Liver (tissue), 9 donors: ENCODE data around the gene HAUS2. TPM values are rescaled to one million over a fixed set of nuclear protein-coding genes. Genes with fewer than 3 reads are reported as not detected.

Source experiments
- DNase-seq: peaks from one replicate; pipeline ENCODE4 v3.0.0-alpha.2; 2017; ENCODE audit warnings: low spot score
- H3K27ac ChIP-seq, 2 donors: one replicate each; pipeline ENCODE4 v1.7.0; 2013; ENCODE audit warnings: inconsistent platforms in 2 of 2, low read length in 2 of 2, control low read depth in 1 of 2, low read depth in 1 of 2, mild to moderate bottlenecking in 1 of 2
- H3K27me3 ChIP-seq, 4 donors: one replicate each; pipeline versions ENCODE4 v1.6.1 to v1.7.0; 2013; ENCODE audit warnings: low read length in 3 of 4, inconsistent platforms in 1 of 4, mild to moderate bottlenecking in 1 of 4, moderate library complexity in 1 of 4; ENCODE audit not compliant: control insufficient read depth in 4 of 4, insufficient read depth in 4 of 4
- H3K36me3 ChIP-seq, 4 donors: one replicate each; pipeline versions ENCODE4 v1.6.1 to v1.7.0; 2013; ENCODE audit warnings: low read length in 3 of 4, mild to moderate bottlenecking in 3 of 4, low read depth in 1 of 4, moderate library complexity in 1 of 4; ENCODE audit not compliant: control insufficient read depth in 4 of 4, insufficient read depth in 3 of 4
- H3K4me1 ChIP-seq, 4 donors: one replicate each; pipeline versions ENCODE4 v1.6.1 to v1.7.0; 2013; ENCODE audit warnings: low read length in 3 of 4, mild to moderate bottlenecking in 3 of 4, moderate library complexity in 1 of 4; ENCODE audit not compliant: control insufficient read depth in 4 of 4, insufficient read depth in 4 of 4
- H3K4me3 ChIP-seq, 3 donors: one replicate each; pipeline versions ENCODE4 v1.6.1 to v1.7.0; 2013; ENCODE audit warnings: low read length in 3 of 3, control low read depth in 1 of 3, low read depth in 1 of 3, mild to moderate bottlenecking in 1 of 3
- H3K9ac ChIP-seq, 2 donors: one replicate each; pipeline ENCODE4 v1.7.0; 2013; ENCODE audit warnings: low read length in 2 of 2, mild to moderate bottlenecking in 2 of 2, moderate library complexity in 2 of 2, control low read depth in 1 of 2, low read depth in 1 of 2
- H3K9me3 ChIP-seq, 4 donors: one replicate each; pipeline versions ENCODE4 v1.6.1 to v1.7.0; 2013; ENCODE audit warnings: low read length in 3 of 4; ENCODE audit not compliant: control insufficient read depth in 4 of 4
- ATF3 ChIP-seq: IDR thresholded peaks from 2 replicates; pipeline ENCODE4 v1.6.1; 2016; ENCODE audit warnings: antibody characterized with exemption
- EGR1 ChIP-seq, 2 donors: IDR thresholded peaks; 2 replicates each; pipeline ENCODE4 v1.6.1; 2016 to 2018; ENCODE audit warnings: antibody characterized with exemption in 2 of 2, low read depth in 2 of 2
- FOXA1 ChIP-seq: IDR thresholded peaks from 2 replicates; pipeline ENCODE4 v1.6.1; 2016; ENCODE audit warnings: antibody characterized with exemption
- FOXA2 ChIP-seq: IDR thresholded peaks from 2 replicates; pipeline ENCODE4 v1.6.1; 2016; ENCODE audit warnings: antibody characterized with exemption
- GABPA ChIP-seq, 2 donors: IDR thresholded peaks in 1 of 2; conservative IDR thresholded peaks in 1 of 2; 2 replicates each; pipeline ENCODE4 v1.6.1; 2016; ENCODE audit warnings: antibody characterized with exemption in 2 of 2, mild to moderate bottlenecking in 1 of 2, moderate library complexity in 1 of 2
- HNF4A ChIP-seq, 2 donors: conservative IDR thresholded peaks; 2 replicates each; pipeline ENCODE4 v1.6.1; 2016; ENCODE audit warnings: antibody characterized with exemption in 2 of 2, mild to moderate bottlenecking in 2 of 2
- HNF4G ChIP-seq: IDR thresholded peaks from 2 replicates; pipeline ENCODE4 v1.6.1; 2016; ENCODE audit warnings: antibody characterized with exemption
- JUND ChIP-seq, 2 donors: IDR thresholded peaks; 2 replicates each; pipeline ENCODE4 v1.6.1; 2016; ENCODE audit warnings: antibody characterized with exemption in 2 of 2
- MAX ChIP-seq: IDR thresholded peaks from 2 replicates; pipeline ENCODE4 v1.6.1; 2016; ENCODE audit warnings: antibody characterized with exemption
- NR2F2 ChIP-seq: IDR thresholded peaks from 2 replicates; pipeline ENCODE4 v1.6.1; 2016; ENCODE audit warnings: antibody characterized with exemption
- RAD21 ChIP-seq, 2 donors: IDR thresholded peaks; 2 replicates each; pipeline ENCODE4 v1.6.1; 2016; ENCODE audit warnings: antibody characterized with exemption in 2 of 2, mild to moderate bottlenecking in 2 of 2
- RXRA ChIP-seq, 2 donors: IDR thresholded peaks; 2 replicates each; pipeline ENCODE4 v1.6.1; 2017 to 2018; ENCODE audit warnings: antibody characterized with exemption in 2 of 2, mild to moderate bottlenecking in 1 of 2
- SP1 ChIP-seq: IDR thresholded peaks from 2 replicates; pipeline ENCODE4 v1.6.1; 2018; ENCODE audit warnings: antibody characterized with exemption, mild to moderate bottlenecking
- TAF1 ChIP-seq: conservative IDR thresholded peaks from 2 replicates; pipeline ENCODE4 v1.6.1; 2016; ENCODE audit warnings: antibody characterized with exemption, mild to moderate bottlenecking
- YY1 ChIP-seq: IDR thresholded peaks from 2 replicates; pipeline ENCODE4 v1.6.1; 2016; ENCODE audit warnings: antibody characterized with exemption, mild to moderate bottlenecking
- ZBTB33 ChIP-seq: IDR thresholded peaks from 2 replicates; pipeline ENCODE4 v1.6.1; 2016; ENCODE audit warnings: antibody characterized with exemption
- WGBS: extraction: QIAGEN DNeasy Blood & Tissue Kit; methylation state at CpG from one replicate; pipeline ENCODE4 v1.1.7; 2013; 5-methylcytosine and 5-hydroxymethylcytosine counted together
- polyA plus RNA-seq, 2 donors: library from polyadenylated mRNA; stranded (reverse) in 1 of 2; unstranded in 1 of 2; fragments of 200-250 nt in 1 of 2; fragments of >200 nt in 1 of 2; fragmentation: Nextera tagmentation in 1 of 2; extraction: Ambion mirVana in 1 of 2; gene quantifications; one replicate each; pipeline versions ENCODE4 v1.2.1 to v1.2.3, GENCODE V29; 2013 to 2015
- total RNA-seq, 2 donors: library from RNA; depleted of rRNA; stranded (reverse); fragments of >200 nt; gene quantifications; one replicate each; pipeline ENCODE4 v1.2.3, GENCODE V29; 2014
- TF ChIP-seq, protein P1 (sequence below): IDR thresholded peaks from 2 replicates; pipeline ENCODE4 v1.6.1; 2016; ENCODE audit warnings: antibody characterized with exemption, mild to moderate bottlenecking
- TF ChIP-seq, protein P2 (sequence below): fragments of 150-350 bp; IDR thresholded peaks from 2 replicates; pipeline ENCODE4 v1.5.1; 2017; ENCODE audit warnings: improper control_type of control experiment, low read depth, low read length; ENCODE audit not compliant: missing input control
- donor health status: healthy.
- donor health status: healthy.
- donor health status: healthy.
- donor health status: healthy.
- donor health status: healthy.

Gene HAUS2
- total and polyA plus RNA-seq, 4 donors: 4.1 to 23.2 (median 6.6) TPM

GRCh38 chr15:42533246-42533645 is 15.4 kb upstream of the HAUS2 start:
- no peaks in the 10 kb centered on the region for H3K9me3 ChIP-seq
- H3K4me3 ChIP-seq: no peak overlapping the region
- no peak for TF ChIP-seq RXRA (IDR thresholded peaks at IDR 0.05)
- TF ChIP-seq, protein P1, sequence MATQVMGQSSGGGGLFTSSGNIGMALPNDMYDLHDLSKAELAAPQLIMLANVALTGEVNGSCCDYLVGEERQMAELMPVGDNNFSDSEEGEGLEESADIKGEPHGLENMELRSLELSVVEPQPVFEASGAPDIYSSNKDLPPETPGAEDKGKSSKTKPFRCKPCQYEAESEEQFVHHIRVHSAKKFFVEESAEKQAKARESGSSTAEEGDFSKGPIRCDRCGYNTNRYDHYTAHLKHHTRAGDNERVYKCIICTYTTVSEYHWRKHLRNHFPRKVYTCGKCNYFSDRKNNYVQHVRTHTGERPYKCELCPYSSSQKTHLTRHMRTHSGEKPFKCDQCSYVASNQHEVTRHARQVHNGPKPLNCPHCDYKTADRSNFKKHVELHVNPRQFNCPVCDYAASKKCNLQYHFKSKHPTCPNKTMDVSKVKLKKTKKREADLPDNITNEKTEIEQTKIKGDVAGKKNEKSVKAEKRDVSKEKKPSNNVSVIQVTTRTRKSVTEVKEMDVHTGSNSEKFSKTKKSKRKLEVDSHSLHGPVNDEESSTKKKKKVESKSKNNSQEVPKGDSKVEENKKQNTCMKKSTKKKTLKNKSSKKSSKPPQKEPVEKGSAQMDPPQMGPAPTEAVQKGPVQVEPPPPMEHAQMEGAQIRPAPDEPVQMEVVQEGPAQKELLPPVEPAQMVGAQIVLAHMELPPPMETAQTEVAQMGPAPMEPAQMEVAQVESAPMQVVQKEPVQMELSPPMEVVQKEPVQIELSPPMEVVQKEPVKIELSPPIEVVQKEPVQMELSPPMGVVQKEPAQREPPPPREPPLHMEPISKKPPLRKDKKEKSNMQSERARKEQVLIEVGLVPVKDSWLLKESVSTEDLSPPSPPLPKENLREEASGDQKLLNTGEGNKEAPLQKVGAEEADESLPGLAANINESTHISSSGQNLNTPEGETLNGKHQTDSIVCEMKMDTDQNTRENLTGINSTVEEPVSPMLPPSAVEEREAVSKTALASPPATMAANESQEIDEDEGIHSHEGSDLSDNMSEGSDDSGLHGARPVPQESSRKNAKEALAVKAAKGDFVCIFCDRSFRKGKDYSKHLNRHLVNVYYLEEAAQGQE: no peak
- no peak for TF ChIP-seq SP1
- no peak for TF ChIP-seq HNF4G
- TF ChIP-seq HNF4A (conservative IDR thresholded peaks at IDR 0.05): no peak
- no peak for TF ChIP-seq ATF3
- no peak for TF ChIP-seq FOXA1
- TF ChIP-seq RAD21 (IDR thresholded peaks at IDR 0.05): no peak
- H3K27me3 ChIP-seq: no peaks in the 10 kb centered on the region
- WGBS: 99% methylated on average over 1 of the region's 1 CpG
- H3K4me1 ChIP-seq: no peaks in the 10 kb centered on the region
- peaks cover 5 to 35% (median 24%) of the 10 kb centered on the region in 4 donors for H3K36me3 ChIP-seq
- no peak overlapping the region for H3K27ac ChIP-seq
- H3K9ac ChIP-seq: no peak overlapping the region
- no peak for DNase-seq

DNA sequence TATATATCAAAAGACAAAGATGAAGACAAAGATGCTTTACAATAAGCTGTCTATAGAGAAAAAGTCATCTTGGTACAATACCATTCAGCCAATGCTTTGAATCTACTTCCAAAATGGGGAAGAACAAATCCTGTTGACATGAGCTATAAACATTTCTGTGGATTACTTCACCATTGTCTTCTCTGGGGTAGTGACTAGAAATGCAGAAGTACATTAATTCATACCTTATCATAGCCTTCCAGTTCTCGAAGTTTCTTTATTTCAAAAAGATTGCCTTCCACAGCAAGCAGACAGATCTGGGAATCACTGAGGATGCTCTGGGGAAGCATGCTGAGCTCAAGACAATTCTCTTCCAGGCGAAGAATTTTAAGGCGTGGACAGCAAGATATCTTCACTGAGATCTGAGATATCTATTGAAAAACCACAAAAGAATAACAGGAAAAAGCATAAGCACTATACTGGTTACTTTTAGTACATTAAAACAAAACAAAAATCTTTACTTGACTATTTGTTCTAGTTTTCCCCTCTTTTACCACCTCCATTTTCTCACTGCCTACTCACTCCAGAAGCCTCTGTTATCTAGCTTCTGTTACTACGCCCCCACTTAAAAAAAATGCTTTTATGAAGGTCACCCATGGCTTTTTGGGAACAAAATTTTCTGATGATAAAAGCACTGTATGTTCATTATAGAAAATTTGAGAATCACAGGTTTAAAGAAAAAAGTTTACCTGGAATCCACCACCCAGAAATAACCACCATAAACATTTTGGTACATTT is 3.6 kb upstream of the HAUS2 start:
- Histone ChIP-seq H3K27ac (no peak overlapping the region), H3K9ac (no peak overlapping the region), H3K36me3 (peaks cover 0 to 20% (median 15%) of the 10 kb centered on the region in 4 donors), H3K9me3 (no peaks in the 10 kb centered on the region), H3K4me3 (no peak overlapping the region), H3K27me3 (no peaks in the 10 kb centered on the region), H3K4me1 (peaks cover 2 to 13% (median 10%) of the 10 kb centered on the region in 4 donors)
- 90% methylated on average over 4 of the region's 4 CpGs for WGBS
- no peak for TF ChIP-seq RXRA (IDR thresholded peaks at IDR 0.05)
- TF ChIP-seq, protein P1: no peak
- TF ChIP-seq EGR1 (IDR thresholded peaks at IDR 0.05; ENCODE audit: low read depth in 2 of 2): no peak
- no peak for TF ChIP-seq ATF3
- TF ChIP-seq YY1: no peak
- TF ChIP-seq SP1: no peak
- no peak for TF ChIP-seq JUND (IDR thresholded peaks at IDR 0.05)
- TF ChIP-seq TAF1: no peak
- TF ChIP-seq FOXA2: no peak
- no peak for TF ChIP-seq MAX
- TF ChIP-seq, protein P2, sequence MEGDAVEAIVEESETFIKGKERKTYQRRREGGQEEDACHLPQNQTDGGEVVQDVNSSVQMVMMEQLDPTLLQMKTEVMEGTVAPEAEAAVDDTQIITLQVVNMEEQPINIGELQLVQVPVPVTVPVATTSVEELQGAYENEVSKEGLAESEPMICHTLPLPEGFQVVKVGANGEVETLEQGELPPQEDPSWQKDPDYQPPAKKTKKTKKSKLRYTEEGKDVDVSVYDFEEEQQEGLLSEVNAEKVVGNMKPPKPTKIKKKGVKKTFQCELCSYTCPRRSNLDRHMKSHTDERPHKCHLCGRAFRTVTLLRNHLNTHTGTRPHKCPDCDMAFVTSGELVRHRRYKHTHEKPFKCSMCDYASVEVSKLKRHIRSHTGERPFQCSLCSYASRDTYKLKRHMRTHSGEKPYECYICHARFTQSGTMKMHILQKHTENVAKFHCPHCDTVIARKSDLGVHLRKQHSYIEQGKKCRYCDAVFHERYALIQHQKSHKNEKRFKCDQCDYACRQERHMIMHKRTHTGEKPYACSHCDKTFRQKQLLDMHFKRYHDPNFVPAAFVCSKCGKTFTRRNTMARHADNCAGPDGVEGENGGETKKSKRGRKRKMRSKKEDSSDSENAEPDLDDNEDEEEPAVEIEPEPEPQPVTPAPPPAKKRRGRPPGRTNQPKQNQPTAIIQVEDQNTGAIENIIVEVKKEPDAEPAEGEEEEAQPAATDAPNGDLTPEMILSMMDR: no peak
- TF ChIP-seq HNF4G: no peak
- no peak for TF ChIP-seq FOXA1
- TF ChIP-seq ZBTB33: no peak
- TF ChIP-seq HNF4A (conservative IDR thresholded peaks at IDR 0.05): no peak
- TF ChIP-seq RAD21 (IDR thresholded peaks at IDR 0.05): no peak
- TF ChIP-seq NR2F2: no peak
- no peak for TF ChIP-seq GABPA (IDR thresholded peaks at IDR 0.05 in 1 of 2, conservative IDR thresholded peaks at IDR 0.05 in 1 of 2)
- no peak for DNase-seq
